ENCODE results near the gene SLC19A1.
A peak's percentile ranks its signal among the peaks of the same experiment; 100 is the strongest.

SLC19A1 gene

GRCh38 chr21:45537111-45537745, 5.0 kb downstream of the SLC19A1 start:
- Histone ChIP-seq H3K36me3 (peaks cover 47% of the 10 kb centered on the region), H3K4me3 (ENCODE audit: low read depth, low read length) (no peak overlapping the region), H3K27me3 (no peaks in the 10 kb centered on the region), H3K4me1 (peaks cover 14% of the 10 kb centered on the region), H3K9me3 (no peaks in the 10 kb centered on the region)
- TF ChIP-seq, protein P1, sequence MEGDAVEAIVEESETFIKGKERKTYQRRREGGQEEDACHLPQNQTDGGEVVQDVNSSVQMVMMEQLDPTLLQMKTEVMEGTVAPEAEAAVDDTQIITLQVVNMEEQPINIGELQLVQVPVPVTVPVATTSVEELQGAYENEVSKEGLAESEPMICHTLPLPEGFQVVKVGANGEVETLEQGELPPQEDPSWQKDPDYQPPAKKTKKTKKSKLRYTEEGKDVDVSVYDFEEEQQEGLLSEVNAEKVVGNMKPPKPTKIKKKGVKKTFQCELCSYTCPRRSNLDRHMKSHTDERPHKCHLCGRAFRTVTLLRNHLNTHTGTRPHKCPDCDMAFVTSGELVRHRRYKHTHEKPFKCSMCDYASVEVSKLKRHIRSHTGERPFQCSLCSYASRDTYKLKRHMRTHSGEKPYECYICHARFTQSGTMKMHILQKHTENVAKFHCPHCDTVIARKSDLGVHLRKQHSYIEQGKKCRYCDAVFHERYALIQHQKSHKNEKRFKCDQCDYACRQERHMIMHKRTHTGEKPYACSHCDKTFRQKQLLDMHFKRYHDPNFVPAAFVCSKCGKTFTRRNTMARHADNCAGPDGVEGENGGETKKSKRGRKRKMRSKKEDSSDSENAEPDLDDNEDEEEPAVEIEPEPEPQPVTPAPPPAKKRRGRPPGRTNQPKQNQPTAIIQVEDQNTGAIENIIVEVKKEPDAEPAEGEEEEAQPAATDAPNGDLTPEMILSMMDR (IDR thresholded peaks at IDR 0.05; ENCODE audit: low read depth, low read length), result no peak
- peak; percentile 6 for DNase-seq

DNA sequence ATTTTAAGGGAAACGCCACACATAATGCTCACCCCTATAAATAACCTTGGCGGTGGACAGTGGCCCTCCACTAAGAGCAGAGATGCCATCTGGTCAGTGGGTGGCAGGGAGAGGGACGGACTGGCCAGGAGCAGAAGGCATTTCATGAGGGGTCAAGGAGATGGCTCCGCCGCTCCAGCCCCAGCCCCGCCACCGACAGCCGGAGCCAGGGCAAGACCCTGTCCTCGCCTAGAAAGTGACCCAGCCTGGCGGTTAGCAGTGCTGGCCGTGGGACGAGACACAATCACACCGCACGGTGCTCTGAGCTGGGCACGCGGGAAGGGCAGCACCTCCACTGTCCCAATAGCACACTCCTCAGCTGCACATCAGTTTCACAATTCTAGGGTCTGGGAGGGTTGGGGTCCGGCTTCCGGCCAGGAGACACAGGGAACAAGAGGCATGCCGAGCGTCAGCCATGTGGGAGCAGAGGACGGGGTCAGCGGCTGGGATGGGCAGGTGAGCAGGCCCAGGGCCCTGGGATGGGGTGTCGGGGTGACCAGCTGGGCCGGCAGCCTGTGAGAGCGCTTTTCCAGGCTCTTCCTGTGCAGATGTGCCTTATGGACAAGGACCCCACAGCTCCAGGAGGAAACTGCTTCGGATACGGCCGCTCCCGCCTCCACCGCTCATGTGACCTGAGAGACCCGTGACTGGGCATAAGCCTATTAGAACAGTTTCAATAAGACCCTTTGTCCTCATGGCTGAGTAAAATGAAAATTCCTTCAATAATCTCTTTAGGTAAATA, 5.7 kb downstream of the SLC19A1 start:
- H3K4me1 ChIP-seq, result peaks cover 14% of the 10 kb centered on the region
- no peaks in the 10 kb centered on the region for H3K9me3 ChIP-seq
- no peaks in the 10 kb centered on the region for H3K27me3 ChIP-seq
- TF ChIP-seq, protein P1 (IDR thresholded peaks at IDR 0.05; ENCODE audit: low read depth, low read length), result no peak
- no peak overlapping the region for H3K4me3 ChIP-seq (ENCODE audit: low read depth, low read length)
- peaks cover 54% of the 10 kb centered on the region for H3K36me3 ChIP-seq
- peak; percentile 7 for DNase-seq

DNA sequence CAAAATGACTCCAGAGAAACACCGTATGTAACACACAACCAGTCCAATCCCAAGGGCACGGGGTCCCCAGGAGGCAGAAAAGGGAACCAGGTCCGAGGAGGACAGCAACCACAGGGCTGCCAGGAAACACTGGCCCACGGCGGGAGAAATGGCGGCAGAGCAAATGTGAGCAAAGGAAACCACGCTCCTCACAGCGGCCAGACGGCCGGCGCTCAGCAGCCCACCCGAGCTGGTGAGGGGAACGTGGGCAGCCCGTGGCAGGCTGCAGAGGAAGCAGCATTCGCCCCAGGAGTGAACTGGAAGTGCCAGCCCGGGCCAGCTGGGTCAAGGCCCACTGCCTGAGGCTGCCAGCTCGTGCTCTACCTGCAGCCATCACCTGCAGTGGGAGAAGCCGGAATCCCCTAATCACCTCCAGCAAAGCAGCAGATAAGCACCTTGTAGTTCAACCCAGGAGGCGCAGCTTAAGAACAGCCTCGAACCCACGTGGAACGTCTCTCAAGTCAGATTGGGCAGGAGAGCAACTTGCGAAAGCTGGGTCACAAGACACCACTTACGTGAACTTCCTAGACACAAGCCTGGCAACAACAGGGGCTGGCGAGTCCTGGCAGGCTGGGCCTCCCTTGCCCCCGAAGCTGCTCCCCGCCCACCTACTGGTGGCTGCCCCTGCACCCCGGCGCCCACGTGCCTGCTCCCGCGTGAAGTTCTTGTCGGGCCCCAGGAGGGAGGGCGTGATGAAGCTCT, 6.7 kb downstream of the SLC19A1 start:
- peaks cover 60% of the 10 kb centered on the region for H3K36me3 ChIP-seq
- TF ChIP-seq, protein P1 (IDR thresholded peaks at IDR 0.05; ENCODE audit: low read depth, low read length), result no peak

GRCh38 chr21:45534636-45535331, 7.5 kb downstream of the SLC19A1 start:
- H3K4me1 ChIP-seq, result peaks cover 12% of the 10 kb centered on the region
- no peaks in the 10 kb centered on the region for H3K9me3 ChIP-seq
- TF ChIP-seq, protein P1 (IDR thresholded peaks at IDR 0.05; ENCODE audit: low read depth, low read length), result no peak
- no peak overlapping the region for H3K4me3 ChIP-seq (ENCODE audit: low read depth, low read length)
- DNase-seq, result peak; percentile 77
- no peaks in the 10 kb centered on the region for H3K27me3 ChIP-seq
- H3K36me3 ChIP-seq, result peaks cover 67% of the 10 kb centered on the region

More for the DNA sequence above, 6.7 kb downstream of the SLC19A1 start:
- no peaks in the 10 kb centered on the region for H3K9me3 ChIP-seq
- H3K4me3 ChIP-seq (ENCODE audit: low read depth, low read length), result no peak overlapping the region
- peaks cover 12% of the 10 kb centered on the region for H3K4me1 ChIP-seq
- no peaks in the 10 kb centered on the region for H3K27me3 ChIP-seq
- DNase-seq, result peak; percentile 7

DNA sequence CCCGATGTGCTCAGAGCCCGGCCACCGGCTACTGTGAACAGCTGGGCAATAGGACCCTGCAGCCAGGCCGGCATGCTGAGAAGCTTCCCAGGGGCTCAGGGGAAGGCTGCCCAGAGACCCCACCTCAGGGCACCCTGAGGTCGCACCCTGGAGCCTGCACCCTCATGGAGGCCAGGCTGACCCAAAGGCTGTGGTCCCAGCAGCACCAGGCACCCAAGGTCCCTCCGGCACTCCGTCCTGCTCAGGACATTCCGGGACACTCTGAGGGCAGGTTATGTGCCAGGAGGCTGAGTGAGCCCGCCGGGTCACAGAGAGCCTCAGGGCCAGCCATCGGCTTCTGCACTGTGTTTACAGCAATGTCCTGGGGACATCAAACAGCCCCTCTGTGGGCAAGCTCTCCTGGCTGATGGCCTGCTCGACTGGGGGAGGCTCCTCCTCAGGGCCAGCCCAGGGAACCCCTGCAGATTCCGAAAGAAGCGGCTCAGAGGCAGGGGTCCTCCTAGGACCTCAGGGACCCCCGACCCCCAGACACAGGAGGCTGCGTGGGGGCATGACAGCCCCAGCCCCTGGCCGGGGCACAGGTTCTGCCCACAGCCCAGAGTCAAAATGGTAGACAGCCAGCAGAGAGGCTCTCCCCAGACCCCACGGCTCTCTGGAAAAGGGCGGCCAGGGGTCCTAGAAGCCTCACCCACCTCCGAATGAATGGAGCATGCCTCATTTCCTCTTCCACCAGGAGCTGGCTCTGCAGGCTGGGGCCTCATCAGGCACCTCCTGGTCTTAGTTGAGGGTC, 8.2 kb downstream of the SLC19A1 start:
- Histone ChIP-seq H3K27me3 (no peaks in the 10 kb centered on the region), H3K36me3 (peaks cover 74% of the 10 kb centered on the region), H3K9me3 (no peaks in the 10 kb centered on the region), H3K4me1 (peaks cover 12% of the 10 kb centered on the region), H3K4me3 (ENCODE audit: low read depth, low read length) (no peak overlapping the region)
- peak; percentile 5 for DNase-seq
- TF ChIP-seq, protein P1 (IDR thresholded peaks at IDR 0.05; ENCODE audit: low read depth, low read length), result no peak

All from BE2C (cell line).